IPS-NIHi7 (cell line): ENCODE data around the gene DIPK1C.

Experiments
- DNase-seq: peaks from one replicate; pipeline ENCODE4 v3.0.0; 2012; ENCODE audit warnings: mixed read lengths; ENCODE audit errors: extremely low spot score

The DIPK1C gene

DNA sequence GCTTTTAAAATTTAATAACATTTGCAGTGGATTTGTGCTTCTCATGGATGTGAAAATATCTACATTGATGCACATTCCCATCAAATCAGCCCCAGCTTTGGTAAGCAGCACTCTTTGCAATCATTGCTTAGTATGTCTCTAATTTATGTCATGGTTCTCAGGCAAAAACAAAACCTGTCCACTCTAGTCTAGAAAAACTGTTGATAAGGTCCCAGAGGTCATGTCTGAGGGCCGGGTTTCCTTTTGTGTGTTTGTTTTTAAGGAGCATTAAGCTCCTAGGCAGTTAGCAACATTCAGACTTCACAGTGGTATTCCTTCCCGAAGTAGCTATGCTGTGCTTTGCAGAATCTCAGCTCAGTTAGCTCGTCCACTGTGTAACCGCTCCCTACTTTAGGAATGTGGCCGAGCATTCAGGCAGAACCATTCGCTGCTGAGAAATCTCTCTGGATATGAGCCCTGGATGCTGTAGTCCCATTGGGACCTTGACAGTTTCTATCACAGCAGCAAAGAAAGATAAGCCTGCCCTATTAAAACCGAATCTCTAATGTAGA, 4.0 kb downstream of the DIPK1C start:
- no peak for DNase-seq

GRCh38 chr18:74451148-74451547, 6.0 kb downstream of the DIPK1C start:
- no peak for DNase-seq

DNA sequence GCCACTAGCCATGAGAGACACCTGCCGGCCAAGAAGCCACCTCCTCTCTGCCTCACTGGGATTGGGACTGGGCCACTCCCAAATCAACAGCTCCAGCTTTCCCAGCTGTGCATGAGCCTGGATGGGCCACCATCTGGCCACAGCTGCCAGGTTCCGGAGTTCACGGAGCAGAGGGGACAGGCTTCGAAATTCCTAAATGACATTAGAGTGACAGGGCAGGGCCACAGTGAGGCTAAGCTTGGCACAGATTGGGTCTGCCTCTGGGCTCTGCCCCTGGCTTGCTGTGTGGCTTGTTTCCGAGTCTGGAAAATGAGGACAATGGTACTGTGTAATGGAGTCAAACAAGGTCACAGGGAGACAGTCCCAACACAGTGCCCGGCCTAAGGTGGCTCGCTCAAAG, 6.5 kb downstream of the DIPK1C start:
- no peak for DNase-seq

- DNase-seq, result no peak
These were observed 9.5 kb downstream of the DIPK1C start for GRCh38 chr18:74447404-74448152.

DNA sequence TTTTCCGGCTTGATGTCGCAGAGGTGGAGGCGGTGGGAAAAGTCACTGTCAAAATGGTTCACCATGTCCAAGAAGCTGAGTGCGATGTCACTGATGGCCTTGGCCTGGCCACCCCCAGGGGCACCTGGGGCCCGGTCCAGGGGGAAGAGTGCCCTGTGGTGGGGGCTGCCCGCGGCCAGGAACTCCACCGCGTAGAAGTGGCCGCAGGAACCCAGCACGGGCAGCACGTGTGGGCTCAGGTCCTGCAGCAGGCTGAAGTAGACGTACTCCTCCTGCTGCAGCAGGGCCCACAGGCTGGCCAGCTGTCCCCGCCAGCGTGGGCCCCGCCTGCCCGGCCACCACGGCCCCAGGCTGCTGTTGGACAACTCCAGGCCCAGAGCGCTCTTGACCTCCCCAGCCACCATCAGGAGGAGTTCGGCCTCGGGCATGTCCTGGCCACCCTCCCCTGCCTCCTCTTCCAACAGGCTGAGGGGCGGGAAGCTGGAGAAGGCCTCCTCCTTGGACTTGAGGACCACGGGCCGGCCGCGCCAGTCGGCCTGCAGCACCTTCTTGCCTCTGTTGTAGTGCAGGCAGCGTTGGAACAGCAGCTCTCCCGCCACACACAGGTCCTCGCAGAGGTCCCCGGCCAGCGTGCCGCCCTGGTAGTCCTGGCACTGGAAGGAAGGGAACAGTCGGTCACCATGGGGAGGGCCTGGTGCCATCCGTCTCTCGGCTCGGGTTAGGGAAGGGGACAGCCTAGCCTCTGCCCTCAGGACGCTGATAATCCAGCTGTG, 10.3 kb downstream of the DIPK1C start:
- no peak for DNase-seq

DNA sequence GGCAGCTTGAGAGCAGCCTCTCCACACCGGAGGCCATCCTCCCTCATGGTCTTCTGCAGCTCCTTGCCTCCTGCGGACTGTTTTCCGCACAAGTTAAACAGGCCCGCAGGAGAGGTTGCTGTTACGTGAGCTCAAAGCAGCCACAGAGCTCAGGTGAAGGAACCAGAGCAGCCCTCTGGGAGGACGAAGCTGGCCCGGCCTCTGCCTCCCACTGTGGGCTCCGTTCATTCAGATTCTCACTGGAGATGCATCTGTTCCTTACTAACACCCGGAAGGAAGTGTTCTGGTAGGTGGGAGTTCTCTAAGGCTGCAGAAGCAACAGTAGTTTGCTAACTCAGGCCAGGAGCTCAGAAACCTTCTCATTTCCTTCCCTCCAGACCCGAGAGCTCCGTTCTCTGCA, 10.9 kb downstream of the DIPK1C start:
- DNase-seq, result no peak

DNA sequence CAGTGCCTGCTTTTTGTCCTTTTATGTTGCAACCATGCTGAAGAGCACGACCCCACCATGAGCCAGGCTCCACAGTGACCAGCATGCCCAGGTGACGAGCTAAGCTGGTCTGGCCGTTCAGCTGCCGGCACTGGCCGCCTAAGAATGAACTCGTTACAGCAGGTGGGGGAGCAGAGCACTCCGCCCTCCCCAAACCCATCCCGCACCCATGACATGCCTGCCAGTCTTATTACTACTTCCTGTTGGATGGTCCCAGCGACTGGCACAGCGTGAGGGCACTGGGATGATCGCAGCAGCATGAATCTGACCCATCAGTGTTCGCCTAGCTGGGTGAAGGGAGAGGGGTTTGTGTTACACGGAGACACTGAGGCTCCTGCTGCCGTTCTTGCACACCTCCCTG, 11.5 kb downstream of the DIPK1C start:
- DNase-seq, result no peak

DNA sequence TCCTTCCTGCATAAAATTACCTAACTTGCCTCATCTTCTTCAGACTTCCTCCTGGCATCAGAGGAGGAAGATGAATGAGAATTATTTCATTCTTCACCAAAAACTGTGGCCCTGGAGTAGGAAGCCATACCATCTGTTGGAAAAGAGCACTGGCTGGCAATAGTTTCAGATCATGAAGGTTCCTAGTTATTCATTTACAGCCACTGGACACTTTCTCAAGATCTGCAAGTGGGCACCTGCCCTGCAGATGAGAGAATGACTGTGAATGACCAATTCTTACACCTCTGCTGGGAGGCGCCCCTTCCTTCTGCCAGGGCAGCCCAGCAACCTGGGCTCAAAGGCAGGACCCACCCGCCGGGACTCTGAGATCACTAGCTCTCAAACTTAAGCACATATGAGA, 13.0 kb downstream of the DIPK1C start:
- no peak for DNase-seq

- DNase-seq, result no peak
These were observed 16.2 kb downstream of the DIPK1C start for GRCh38 chr18:74440808-74441427.

DNA sequence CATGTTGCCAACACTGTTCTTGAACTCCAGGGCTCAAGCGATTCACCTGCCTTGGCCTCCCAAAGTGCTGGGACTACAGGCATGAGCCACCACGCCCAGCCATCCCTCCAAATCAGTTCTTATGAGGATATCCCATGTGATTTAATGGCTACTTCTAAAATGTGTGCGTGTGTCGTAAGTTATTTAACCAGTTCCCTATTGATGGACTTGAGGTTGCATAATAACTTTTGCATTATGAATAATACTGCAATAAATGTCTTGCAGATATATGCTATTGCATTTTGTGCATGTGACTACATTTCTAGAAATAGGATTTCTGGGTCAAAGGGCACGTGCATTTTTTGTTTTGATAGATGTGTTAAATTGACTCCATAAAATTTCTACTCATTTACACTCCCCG, 19.0 kb downstream of the DIPK1C start:
- no peak for DNase-seq

DNA sequence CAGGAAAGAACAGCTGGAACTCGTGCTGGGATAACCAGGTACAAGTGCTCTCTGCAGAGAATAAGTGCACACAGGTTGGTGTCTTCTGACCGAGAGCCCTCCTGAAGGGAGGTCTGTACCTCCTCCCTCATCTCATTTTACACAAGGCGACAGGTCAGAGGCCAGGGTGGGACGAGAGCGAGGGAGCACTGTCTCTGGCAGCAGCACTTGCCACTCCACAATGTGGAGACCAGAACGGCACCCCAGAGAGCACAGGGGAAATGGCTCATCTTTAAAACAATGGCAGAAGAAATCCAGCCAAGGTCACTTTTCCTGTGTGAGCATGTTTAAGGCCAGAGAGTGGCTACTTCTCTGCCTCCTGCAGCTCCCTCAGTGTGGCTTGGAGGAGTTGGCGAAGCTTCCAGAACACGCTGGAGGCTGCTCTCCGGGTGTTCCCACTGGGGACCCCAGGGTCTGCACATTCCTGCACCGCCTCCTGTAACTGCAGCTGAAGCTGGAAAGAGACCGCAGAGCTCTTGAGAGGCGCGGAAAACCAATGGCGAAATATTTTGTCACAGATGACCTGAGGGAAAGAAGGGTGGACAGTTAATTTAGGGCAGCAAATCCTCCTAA, 20.8 kb downstream of the DIPK1C start:
- no peak for DNase-seq

DNA sequence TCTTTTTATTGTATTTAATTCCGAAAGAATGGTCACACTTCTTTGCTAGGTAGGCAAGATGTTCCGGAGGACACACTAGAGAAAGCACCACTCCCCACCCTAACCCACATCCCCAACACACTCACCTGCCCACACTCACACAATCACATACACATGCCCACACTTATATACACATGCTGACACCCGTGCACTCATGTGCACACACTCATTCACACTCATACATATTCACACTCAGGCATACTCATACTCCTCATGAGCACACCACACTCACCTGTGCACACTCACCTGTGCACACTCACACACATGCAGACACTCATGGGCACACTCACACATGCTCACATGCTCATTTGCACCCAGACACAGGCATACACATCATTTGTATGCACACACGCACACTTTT, 21.4 kb downstream of the DIPK1C start:
- DNase-seq, result no peak

DNA sequence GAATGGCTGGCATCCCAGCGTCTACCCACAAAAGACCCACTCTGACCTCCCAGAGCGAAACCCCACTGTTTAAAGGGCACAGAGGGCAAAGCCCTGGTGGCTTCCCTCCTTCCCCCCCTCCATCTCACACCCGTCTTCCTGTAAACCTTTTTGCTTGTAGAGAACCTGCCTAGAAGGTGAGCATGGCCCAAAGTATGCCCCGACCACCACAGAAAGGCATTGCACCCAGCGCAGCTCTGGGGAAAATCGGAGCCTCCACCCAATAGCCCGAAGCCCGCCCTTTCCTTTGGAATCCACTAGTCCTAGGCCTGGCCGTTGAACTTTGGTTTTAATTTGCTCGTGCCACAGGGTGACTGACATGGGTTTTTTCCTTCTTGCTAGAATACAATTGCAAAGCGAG, 22.6 kb downstream of the DIPK1C start:
- DNase-seq, result no peak

DNA sequence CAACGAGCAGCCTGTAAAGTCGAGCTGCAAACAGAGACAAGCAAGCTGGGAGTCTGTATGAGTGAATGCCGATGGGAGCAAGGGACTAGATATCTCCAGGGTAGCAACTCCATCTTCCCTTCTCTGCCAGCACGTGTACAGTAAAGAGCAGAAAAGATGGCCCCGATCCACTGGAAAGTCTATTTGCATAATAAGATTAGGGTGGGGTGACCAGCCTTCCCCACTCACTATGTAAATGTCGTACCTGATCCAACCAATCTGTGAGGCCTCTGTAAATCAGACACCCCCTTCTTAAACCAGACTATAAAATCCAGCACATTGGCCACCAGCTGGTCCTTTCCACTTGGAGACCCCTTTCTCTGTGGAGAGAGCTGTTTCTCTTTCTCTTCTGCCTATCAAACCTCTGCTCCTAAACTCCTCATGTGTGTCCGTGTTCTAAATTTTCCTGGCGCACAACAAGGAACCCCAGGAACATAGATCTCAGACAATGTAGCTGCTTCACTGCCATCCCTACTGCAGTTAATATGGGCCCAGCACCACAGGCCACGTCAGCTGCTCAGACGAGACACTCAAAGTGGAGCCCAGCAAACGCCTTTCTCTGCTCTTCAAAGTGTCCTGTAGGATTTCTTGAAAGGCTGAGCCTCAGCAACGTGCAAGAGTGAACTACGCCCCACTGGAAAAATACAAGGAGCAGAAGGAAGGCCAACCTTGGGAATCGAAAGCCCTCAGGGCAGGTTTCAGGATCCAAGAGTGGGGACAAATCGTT, 26.1 kb downstream of the DIPK1C start:
- no peak for DNase-seq

GRCh38 chr18:74430231-74430630, 26.9 kb downstream of the DIPK1C start:
- DNase-seq, result no peak

DNA sequence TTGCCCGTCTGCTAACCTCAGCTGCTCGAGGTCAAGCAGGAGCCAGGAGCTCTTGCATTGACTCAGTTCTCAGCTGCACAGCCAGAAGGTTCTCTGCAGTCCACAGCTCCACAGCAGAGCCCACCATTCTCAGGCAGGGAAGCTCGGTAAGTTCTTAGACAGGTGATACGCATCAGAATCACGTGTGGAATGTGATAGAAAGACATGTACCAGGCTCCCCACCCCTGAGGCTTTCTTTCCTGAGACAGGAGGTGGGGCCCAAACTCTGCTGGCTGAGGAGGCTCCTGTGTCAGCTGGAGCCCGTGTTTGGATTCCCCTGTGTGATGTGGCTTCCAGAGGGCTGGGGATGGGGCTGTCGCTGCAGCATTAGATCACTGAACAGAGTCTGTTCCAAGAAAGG, 28.0 kb downstream of the DIPK1C start:
- DNase-seq, result no peak

DNA sequence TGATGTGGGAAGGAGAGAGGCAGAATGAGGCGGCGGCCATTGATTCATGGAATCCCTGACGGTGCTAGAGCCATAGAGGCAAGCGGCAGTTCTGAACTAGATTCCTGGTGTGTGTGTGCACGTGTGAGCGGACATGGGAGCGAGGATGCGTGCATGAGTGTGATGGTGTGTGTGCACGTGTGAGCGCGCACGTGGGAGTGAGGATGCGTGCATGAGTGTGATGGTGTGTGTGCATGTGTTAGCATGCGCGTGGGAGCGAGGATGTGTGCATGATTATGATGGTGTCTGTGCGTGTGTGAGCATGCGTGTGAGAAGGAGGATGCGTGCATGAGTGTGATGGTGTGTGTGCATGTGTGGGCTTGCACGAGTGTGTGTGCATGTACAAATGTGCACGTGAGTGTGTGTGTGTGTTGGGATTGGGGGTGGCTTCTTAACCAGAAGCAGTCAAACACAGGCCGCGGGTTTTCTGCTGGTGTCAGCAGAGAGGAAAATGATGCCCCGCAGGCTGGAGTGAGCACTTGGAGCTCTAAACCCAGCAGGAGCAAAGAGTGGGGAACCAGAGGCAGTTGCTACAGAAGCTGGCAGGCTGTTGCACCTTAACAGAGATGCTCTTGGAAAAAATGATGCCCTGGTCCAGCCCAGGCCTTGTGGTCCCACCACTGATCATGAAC, 29.5 kb downstream of the DIPK1C start:
- no peak for DNase-seq

DNA sequence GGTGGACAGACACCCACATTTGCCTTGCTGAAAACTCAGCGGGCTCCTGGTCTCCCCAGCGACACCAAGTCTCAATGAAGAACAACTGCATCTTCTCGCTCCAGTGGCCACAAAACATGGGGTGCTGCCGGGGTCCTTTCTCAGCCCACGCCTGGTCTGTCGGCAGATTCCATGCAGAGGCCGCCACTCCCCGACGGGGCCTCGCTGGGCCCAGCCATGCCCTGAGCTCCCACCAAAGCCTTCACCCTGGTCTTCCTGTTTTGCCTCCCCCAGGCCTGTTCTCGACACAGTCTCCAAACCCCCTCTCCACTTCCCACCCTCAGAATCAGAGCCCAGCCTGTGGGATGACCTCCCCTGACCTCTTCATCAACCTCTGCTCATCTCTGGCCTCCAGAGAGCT, 31.2 kb downstream of the DIPK1C start:
- no peak for DNase-seq

DNA sequence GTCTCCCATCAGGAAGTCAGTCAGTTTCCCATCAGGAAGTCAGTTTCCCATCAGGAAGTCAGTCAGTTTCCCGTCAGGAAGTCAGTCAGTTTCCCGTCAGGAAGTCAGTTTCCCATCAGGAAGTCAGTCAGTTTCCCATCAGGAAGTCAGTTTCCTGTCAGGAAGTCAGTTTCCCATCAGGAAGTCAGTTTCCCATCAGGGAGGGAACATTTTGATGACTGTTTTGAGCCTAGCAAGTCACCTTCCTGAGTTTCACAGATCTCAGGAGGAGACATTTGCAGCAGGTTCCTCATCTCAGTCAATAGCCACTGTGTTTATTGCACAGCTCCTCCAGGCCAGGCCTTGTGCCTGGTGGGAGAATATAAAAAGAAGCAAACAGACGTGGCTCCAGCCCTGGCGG, 31.9 kb downstream of the DIPK1C start:
- no peak for DNase-seq

- no peak for DNase-seq
These were observed 34.6 kb downstream of the DIPK1C start for GRCh38 chr18:74422541-74422940.

GRCh38 chr18:74420926-74421325, 36.2 kb downstream of the DIPK1C start:
- no peak for DNase-seq
